Esophagus (tissue), 2 donors: ENCODE data around the gene KCNH3. TPM values are rescaled to one million over a fixed set of nuclear protein-coding genes. Genes with fewer than 3 reads are reported as not detected.

ENCODE experiments used
- H3K27ac ChIP-seq, 2 donors: one replicate each; pipeline ENCODE4 v1.5.1; 2013; ENCODE audit warnings: low read depth in 2 of 2, mild to moderate bottlenecking in 2 of 2, inconsistent platforms in 1 of 2, low read length in 1 of 2, moderate library complexity in 1 of 2
- H3K27me3 ChIP-seq, 2 donors: one replicate each; pipeline ENCODE4 v1.6.1; 2013; ENCODE audit warnings: low read length in 2 of 2, control low read depth in 1 of 2, mild to moderate bottlenecking in 1 of 2; ENCODE audit not compliant: insufficient read depth in 2 of 2, control insufficient read depth in 1 of 2
- H3K36me3 ChIP-seq, 2 donors: one replicate each; pipeline ENCODE4 v1.6.1; 2013; ENCODE audit warnings: low read length in 1 of 2; ENCODE audit not compliant: control insufficient read depth in 2 of 2, insufficient read depth in 2 of 2
- H3K4me1 ChIP-seq, 2 donors: one replicate each; pipeline ENCODE4 v1.6.1; 2013; ENCODE audit warnings: low read length in 1 of 2; ENCODE audit not compliant: control insufficient read depth in 2 of 2, insufficient read depth in 2 of 2
- H3K4me3 ChIP-seq, 2 donors: one replicate each; pipeline ENCODE4 v1.5.1; 2013; ENCODE audit warnings: low read length in 2 of 2, mild to moderate bottlenecking in 2 of 2, low read depth in 1 of 2, moderate library complexity in 1 of 2
- H3K9me3 ChIP-seq, 2 donors: one replicate each; pipeline ENCODE4 v1.6.1; 2013; ENCODE audit warnings: mild to moderate bottlenecking in 2 of 2, low read depth in 1 of 2, low read length in 1 of 2, moderate library complexity in 1 of 2; ENCODE audit not compliant: control insufficient read depth in 2 of 2, insufficient read depth in 1 of 2
- WGBS, 2 donors: extraction: QIAGEN DNeasy Blood & Tissue Kit; methylation state at CpG; one replicate each; pipeline ENCODE4 v1.1.7; 2013; 5-methylcytosine and 5-hydroxymethylcytosine counted together
- polyA plus RNA-seq, 2 donors: library from polyadenylated mRNA; stranded (reverse); fragments of 200-250 nt; gene quantifications; one replicate each; pipeline ENCODE4 v1.2.3, GENCODE V29; 2013
- donor health status: healthy with polysubstance abuse.
- donor health status: Bipolar disorder and iron deficiency.

The KCNH3 gene
- polyA plus RNA-seq, 2 donors, result 0.07 to 0.24 TPM

DNA sequence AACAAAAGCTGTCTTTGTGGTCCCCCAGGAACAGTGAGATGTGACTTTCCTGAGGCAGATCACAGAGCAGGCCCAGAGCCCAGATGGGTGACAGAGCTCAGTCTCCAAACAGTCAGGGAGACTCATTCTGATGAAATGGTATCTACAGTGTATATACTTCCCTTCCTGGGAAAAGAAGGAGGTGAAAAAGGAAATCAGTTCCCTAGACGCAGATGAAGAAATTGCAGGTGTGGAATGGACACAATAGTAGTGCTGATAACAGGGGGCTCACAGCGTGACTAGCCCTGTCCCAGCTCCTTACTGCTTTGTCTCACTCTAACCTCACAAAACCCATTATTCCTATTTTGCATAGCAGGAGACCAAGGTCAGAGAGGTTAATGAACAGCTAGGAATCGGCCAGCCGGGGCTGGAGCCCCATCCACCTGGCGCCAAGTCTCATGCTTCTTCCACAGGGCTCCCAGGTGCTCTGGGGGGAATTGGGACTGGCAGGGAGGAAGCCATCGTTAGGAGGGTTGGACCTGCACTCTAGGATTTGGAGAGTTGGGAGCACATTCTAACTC lies 11.9 kb downstream of the KCNH3 start:
- Histone ChIP-seq H3K4me1 (peaks cover 0 to 10% of the 10 kb centered on the region in 2 donors), H3K36me3 (peaks cover under 1% of the 10 kb centered on the region in 2 donors), H3K27ac (no peak overlapping the region), H3K27me3 (no peaks in the 10 kb centered on the region), H3K9me3 (no peaks in the 10 kb centered on the region), H3K4me3 (no peak overlapping the region)
- 72 to 82% methylated on average over 6 of the region's 6 CpGs for WGBS, 2 donors

GRCh38 chr12:49552014-49552413 lies 13.2 kb downstream of the KCNH3 start:
- 32 to 37% methylated on average over 7 of the region's 7 CpGs for WGBS, 2 donors
- Histone ChIP-seq H3K27ac (no peak overlapping the region), H3K4me1 (peaks cover 0 to 10% of the 10 kb centered on the region in 2 donors), H3K27me3 (no peaks in the 10 kb centered on the region), H3K36me3 (peaks cover 3 to 9% of the 10 kb centered on the region in 2 donors), H3K4me3 (no peak overlapping the region), H3K9me3 (no peaks in the 10 kb centered on the region)

DNA sequence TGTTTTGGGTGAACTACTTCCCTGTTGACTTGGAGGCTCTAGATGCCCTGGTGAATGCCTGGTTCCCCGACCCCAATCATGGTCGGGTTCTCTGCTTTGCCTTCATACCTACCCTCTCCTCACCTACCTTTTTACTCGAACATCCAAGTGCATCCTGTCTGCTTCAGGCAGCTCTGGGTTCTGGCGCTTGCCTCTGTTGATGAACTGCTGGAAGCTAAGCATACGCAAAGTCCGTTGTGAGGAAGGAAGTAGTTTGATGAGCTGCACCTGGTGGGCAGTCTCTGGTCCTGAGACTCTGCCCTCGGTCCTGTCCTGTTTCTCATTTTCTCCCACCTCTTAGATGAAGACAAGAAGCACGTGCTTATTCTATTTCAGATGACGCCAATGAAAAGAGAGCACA lies 13.6 kb downstream of the KCNH3 start:
- Histone ChIP-seq H3K4me3 (no peak overlapping the region), H3K27me3 (no peaks in the 10 kb centered on the region), H3K4me1 (peaks cover 0 to 10% of the 10 kb centered on the region in 2 donors), H3K9me3 (no peaks in the 10 kb centered on the region), H3K36me3 (peaks cover 3 to 13% of the 10 kb centered on the region in 2 donors), H3K27ac (no peak overlapping the region)
- 55 to 59% methylated on average over 9 of the region's 9 CpGs for WGBS, 2 donors

DNA sequence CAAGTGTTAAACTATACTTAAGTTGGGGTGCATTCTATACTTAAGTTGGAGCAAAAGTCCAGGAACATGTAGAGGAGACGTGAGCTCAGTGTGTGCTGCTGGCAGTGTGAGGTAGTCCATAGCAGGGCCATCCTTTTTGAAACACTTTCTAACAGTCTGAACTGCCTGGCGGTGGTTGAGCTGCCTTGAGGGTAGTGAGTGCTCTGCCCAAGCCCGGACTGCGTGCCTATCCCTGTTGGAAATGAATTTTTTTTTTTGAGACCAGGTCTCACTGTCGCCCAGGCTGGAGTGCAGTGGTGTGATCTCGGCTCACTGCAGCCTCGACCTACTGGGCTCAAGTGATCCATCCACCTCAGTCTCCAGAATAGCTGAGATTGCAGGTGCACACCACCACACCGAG lies 14.1 kb downstream of the KCNH3 start:
- Histone ChIP-seq H3K36me3 (peaks cover 7 to 18% of the 10 kb centered on the region in 2 donors), H3K4me1 (peaks cover 0 to 10% of the 10 kb centered on the region in 2 donors), H3K27me3 (no peaks in the 10 kb centered on the region), H3K9me3 (no peaks in the 10 kb centered on the region), H3K4me3 (no peak overlapping the region), H3K27ac (no peak overlapping the region)
- WGBS, 2 donors, result 68 to 74% methylated on average over 8 of the region's 8 CpGs

DNA sequence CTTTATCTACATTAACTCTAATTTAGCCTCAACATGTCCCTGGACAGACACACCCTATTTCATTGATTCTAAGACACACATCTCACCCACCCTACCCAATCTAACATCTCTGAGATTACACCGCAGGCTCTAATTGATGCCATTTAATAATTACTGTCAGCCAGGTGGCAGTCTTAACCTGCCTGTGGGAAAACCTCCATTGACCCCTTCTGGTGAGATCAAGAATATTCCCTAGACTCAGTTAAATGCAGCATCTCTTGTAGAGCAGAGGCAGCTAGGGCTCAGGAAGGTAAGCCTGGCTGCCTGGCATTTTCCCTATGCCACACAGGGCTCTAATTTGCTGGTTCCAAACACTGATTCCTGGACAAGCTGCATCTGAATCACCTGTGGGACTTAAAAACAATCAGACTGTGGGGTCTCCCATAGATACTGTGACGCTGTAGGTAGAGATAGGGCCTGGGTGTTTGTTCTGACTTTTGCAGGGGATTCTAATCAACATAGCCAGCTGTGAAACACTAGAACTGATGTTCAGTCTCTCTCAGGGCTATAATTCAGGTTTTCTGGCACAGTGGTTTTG lies 14.8 kb downstream of the KCNH3 start:
- H3K9me3 ChIP-seq, result no peaks in the 10 kb centered on the region
- H3K27ac ChIP-seq, result no peak overlapping the region
- H3K27me3 ChIP-seq, result no peaks in the 10 kb centered on the region
- WGBS, 2 donors, result 58 to 59% methylated on average over 2 of the region's 2 CpGs
- no peak overlapping the region for H3K4me3 ChIP-seq
- peaks cover 0 to 10% of the 10 kb centered on the region in 2 donors for H3K4me1 ChIP-seq
- H3K36me3 ChIP-seq, result peaks cover 8 to 24% of the 10 kb centered on the region in 2 donors

DNA sequence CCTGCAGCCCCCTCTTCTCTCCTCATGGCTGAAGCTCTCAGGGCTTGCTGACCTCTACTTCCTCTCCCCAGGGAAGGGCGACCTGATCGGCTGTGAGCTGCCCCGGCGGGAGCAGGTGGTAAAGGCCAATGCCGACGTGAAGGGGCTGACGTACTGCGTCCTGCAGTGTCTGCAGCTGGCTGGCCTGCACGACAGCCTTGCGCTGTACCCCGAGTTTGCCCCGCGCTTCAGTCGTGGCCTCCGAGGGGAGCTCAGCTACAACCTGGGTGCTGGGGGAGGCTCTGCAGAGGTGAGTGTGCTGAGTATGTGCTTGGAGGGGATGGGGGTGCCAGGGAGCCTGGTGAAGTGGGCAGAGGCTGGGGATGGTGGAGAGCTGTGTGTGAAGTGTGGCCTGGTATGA lies 15.4 kb downstream of the KCNH3 start:
- Histone ChIP-seq H3K4me3 (no peak overlapping the region), H3K4me1 (peaks cover 0 to 3% of the 10 kb centered on the region in 2 donors), H3K36me3 (peaks cover 10 to 30% of the 10 kb centered on the region in 2 donors), H3K9me3 (no peaks in the 10 kb centered on the region), H3K27me3 (no peaks in the 10 kb centered on the region), H3K27ac (no peak overlapping the region)
- 77 to 82% methylated on average over 14 to 15 of the region's 15 CpGs for WGBS, 2 donors

DNA sequence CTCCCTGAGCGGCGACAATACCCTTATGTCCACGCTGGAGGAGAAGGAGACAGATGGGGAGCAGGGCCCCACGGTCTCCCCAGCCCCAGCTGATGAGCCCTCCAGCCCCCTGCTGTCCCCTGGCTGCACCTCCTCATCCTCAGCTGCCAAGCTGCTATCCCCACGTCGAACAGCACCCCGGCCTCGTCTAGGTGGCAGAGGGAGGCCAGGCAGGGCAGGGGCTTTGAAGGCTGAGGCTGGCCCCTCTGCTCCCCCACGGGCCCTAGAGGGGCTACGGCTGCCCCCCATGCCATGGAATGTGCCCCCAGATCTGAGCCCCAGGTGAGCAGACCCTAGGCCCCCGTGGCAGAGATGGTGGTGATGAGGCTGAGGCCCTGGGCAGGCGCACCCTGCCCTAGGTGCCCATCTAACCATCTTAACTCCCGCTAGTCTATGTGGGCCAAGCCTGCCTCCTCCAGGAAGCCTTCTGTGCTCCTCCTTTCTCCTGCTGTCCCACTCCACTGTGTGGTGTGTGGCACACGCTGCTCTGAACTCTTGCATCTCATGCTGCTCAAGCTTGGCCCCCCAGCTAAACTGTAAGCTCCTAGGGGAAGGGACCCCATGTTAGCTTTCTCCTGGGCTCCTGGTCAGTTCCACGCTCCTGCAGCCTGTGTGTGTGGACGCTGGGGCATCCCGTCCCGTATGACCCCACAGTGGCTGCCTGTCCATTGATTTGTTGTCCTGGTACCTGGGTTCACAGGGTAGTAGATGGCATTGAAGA lies 17.0 kb downstream of the KCNH3 start:
- Histone ChIP-seq H3K27ac (no peak overlapping the region), H3K36me3 (peaks cover 16 to 41% of the 10 kb centered on the region in 2 donors), H3K4me3 (no peak overlapping the region), H3K9me3 (no peaks in the 10 kb centered on the region), H3K27me3 (no peaks in the 10 kb centered on the region), H3K4me1 (no peaks in the 10 kb centered on the region)
- 83 to 86% methylated on average over 18 of the region's 18 CpGs for WGBS, 2 donors

DNA sequence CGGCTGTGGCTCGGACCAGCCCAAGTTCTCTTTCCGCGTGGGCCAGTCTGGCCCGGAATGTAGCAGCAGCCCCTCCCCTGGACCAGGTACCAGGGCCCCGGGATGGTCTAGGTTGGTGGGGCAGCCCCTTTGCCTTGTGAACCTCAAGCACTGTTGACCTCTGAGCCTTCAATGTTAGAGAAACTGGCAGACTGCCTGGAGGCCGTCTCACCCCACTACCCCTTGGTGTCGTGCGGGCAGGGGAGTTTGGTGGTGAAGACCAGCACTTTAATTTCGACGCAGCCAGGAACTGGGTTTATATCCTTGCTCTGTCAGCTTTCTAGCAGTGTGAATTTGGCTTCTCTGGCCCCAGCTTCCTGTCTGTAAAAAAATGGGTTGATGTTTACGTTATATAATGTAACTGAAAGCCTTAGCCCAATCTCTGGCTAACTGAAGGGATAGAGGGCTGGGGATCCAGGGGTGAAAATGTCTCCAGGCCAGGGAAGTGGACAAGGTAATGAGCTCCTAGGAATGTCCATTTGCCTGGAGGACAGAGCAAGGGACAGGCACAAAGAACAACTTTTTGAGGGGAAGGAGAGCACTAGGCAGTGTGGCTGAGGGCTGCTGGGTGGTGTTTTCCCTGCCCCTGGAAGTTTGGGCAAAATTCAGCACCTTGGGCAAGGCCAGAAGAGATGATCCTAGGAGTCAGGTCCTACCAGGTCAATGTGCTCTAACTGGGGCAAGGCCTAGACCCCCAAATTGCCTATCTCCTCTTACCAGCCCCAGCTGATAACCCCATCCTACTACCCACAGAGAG lies 17.8 kb downstream of the KCNH3 start:
- Histone ChIP-seq H3K36me3 (peaks cover 16 to 45% of the 10 kb centered on the region in 2 donors), H3K4me1 (no peaks in the 10 kb centered on the region), H3K27ac (no peak overlapping the region), H3K27me3 (no peaks in the 10 kb centered on the region), H3K4me3 (no peak overlapping the region), H3K9me3 (no peaks in the 10 kb centered on the region)
- 74 to 76% methylated on average over 12 of the region's 12 CpGs for WGBS, 2 donors

GRCh38 chr12:49557187-49557916 lies 18.5 kb downstream of the KCNH3 start:
- no peak overlapping the region for H3K27ac ChIP-seq
- H3K4me1 ChIP-seq, result no peaks in the 10 kb centered on the region
- H3K27me3 ChIP-seq, result no peaks in the 10 kb centered on the region
- H3K4me3 ChIP-seq, result no peak overlapping the region
- WGBS, 2 donors, result 85 to 89% methylated on average over 15 to 18 of the region's 18 CpGs
- H3K36me3 ChIP-seq, result peaks cover 16 to 49% of the 10 kb centered on the region in 2 donors
- no peaks in the 10 kb centered on the region for H3K9me3 ChIP-seq
